Panc1 (cell line): ENCODE measurements around the gene IFT122. TPM values are rescaled to one million over a fixed set of nuclear protein-coding genes. Genes with fewer than 3 reads are reported as not detected.

ENCODE experiments used
- ATAC-seq: fragments of 200-7000 bp; cut with Tn5 transposase; 2 replicates; pipeline ENCODE4 v1.9.1; 2020; ENCODE audit warnings: mild to moderate bottlenecking, moderate library complexity
- BruUV-seq: library from RNA; stranded (reverse); fragments of 400-500 nt; replicated peaks from 2 replicates; lab custom pipeline; 2021; lab: Mats Ljungman, UMichigan
- CTCF ChIA-PET: fragments of 300-600 bp; sonication (Branson Sonifier 250); formaldehyde crosslinking; loops from one replicate; lab custom pipeline; 2022; ENCODE audit warnings: antibody characterized with exemption; lab: Charles Lee
- POLR2A ChIA-PET: fragments of 300-600 bp; sonication (Branson Sonifier 250); formaldehyde crosslinking; loops from one replicate; lab custom pipeline; 2022; ENCODE audit warnings: antibody characterized with exemption; lab: Charles Lee
- DNase-seq: peaks from one replicate; pipeline ENCODE4 v3.0.0-alpha.2; 2010; ENCODE audit warnings: low read depth, low spot score
- H3K27ac ChIP-seq: 2 replicates; pipeline ENCODE4 v1.5.1; 2011; ENCODE audit warnings: mild to moderate bottlenecking, low read length, inconsistent platforms
- H3K27me3 ChIP-seq: fragments of 200-500 bp; sonication (Bioruptor generic); 2 replicates; pipeline ENCODE4 v1.6.0; 2014; ENCODE audit warnings: low read length, inconsistent platforms; ENCODE audit not compliant: control insufficient read depth, insufficient read depth
- H3K36me3 ChIP-seq: fragments of 200-500 bp; sonication (Bioruptor generic); 2 replicates; pipeline ENCODE4 v1.5.1; 2014; ENCODE audit warnings: inconsistent platforms, mild to moderate bottlenecking, low read length, moderate library complexity; ENCODE audit not compliant: control insufficient read depth, insufficient read depth
- H3K4me1 ChIP-seq: 2 replicates; pipeline ENCODE4 v1.5.1; 2011; ENCODE audit warnings: inconsistent platforms, mild to moderate bottlenecking, low read length, moderate library complexity; ENCODE audit not compliant: control insufficient read depth, insufficient read depth
- H3K4me3 ChIP-seq, 2 experiments: 2 replicates each; pipeline ENCODE4 v1.5.1; 2011 to 2012; ENCODE audit warnings: low read depth in 2 of 2, low read length in 2 of 2, mild to moderate bottlenecking in 2 of 2, inconsistent platforms in 1 of 2, moderate library complexity in 1 of 2
- H3K9me3 ChIP-seq: fragments of 200-500 bp; sonication (Bioruptor generic); 2 replicates; pipeline ENCODE4 v1.5.1; 2014; ENCODE audit warnings: low read depth, mild to moderate bottlenecking, inconsistent platforms, low read length, moderate library complexity; ENCODE audit not compliant: control insufficient read depth, insufficient read depth
- POLR2AphosphoS5 ChIP-seq: IDR thresholded peaks from 2 replicates; pipeline ENCODE4 v1.6.1; 2012; ENCODE audit warnings: mild to moderate bottlenecking, low read depth, low read length, moderate library complexity
- SIN3A ChIP-seq: IDR thresholded peaks from 2 replicates; pipeline ENCODE4 v1.6.1; 2012; ENCODE audit warnings: low read depth, mild to moderate bottlenecking, low read length, moderate library complexity, borderline replicate concordance; ENCODE audit not compliant: insufficient read depth
- TCF7L2 ChIP-seq: IDR thresholded peaks from 2 replicates; pipeline ENCODE4 v1.6.1; 2011; ENCODE audit warnings: mild to moderate bottlenecking, low read depth, low read length, inconsistent platforms
- in situ Hi-C: cut with HindIII; loops from 2 replicates; pipeline ENCODE4 v1.10.0; 2016; ENCODE audit warnings: low sequenced_read_pairs, low pct_unique_long_range_greater_than_20kb
- intact Hi-C: fragments of 100-400 bp; cut with micrococcal nuclease; formaldehyde crosslinking; loops from one replicate; pipeline ENCODE4 v1.10.0; 2022; ENCODE audit not compliant: unreplicated experiment
- total RNA-seq: library from RNA; stranded (reverse); gene quantifications from one replicate; pipeline ENCODE4 v1.2.1, GENCODE V29; 2021; ENCODE audit not compliant: unreplicated experiment
- TF ChIP-seq, protein P1 (sequence below): fragments of 450-650 bp; IDR thresholded peaks from 2 replicates; pipeline ENCODE4 v1.5.1; 2017; ENCODE audit warnings: mild to moderate bottlenecking
- TF ChIP-seq, protein P2 (sequence below), 2 experiments: IDR thresholded peaks; 2 replicates each; pipeline ENCODE4 v1.6.1; 2011 to 2012; ENCODE audit warnings: low read depth in 2 of 2, control low read depth in 1 of 2, low read length in 1 of 2, mild to moderate bottlenecking in 1 of 2, moderate library complexity in 1 of 2; ENCODE audit not compliant: insufficient read depth in 1 of 2

Gene IFT122
- total RNA-seq, 1 experiment from 2014 or later, result 52.4 TPM

DNA sequence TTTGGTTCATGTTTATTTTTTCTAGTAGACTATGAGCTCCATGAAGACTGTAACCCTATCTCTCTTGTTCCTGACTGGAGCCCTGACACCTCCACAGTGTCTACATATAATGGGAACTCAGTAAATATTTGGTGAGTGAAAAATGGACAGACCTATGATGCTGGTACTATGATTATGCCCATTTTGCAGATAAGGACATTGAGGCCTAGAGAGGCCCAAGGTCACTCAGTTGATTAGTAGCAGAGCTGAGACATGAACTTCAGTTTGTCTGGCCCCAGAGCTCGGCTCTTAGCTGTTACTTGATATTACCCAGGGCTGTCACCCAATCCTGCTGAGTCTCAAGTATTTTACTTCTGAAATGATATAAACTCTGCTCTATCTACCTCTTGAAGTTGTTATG, 17.1 kb upstream of the IFT122 start:
- ATAC-seq, result no peak
- Histone ChIP-seq H3K4me3 (no peak overlapping the region), H3K9me3 (no peaks in the 10 kb centered on the region), H3K36me3 (no peaks in the 10 kb centered on the region), H3K27ac (no peak overlapping the region), H3K4me1 (0 out of 2 replicates have a peak, but pooled peaks cover 3% of the 10 kb centered on the region), H3K27me3 (no peaks in the 10 kb centered on the region)
- in situ Hi-C loops, result no loop called here
- ChIA-PET CTCF (interaction anchor here (0.6 to 0.9 kb wide), 2 partner anchors 39 to 453 kb away, joined by 4 to 5 read pairs; no protein-coding TSS in a partner anchor), POLR2A (interaction anchor here (0.6 kb wide), 2 partner anchors 23 to 339 kb away, joined by 3 to 5 read pairs; no protein-coding TSS in a partner anchor)
- DNase-seq, result no peak
- no TSS peak for BruUV-seq
- no peak for TF ChIP-seq SIN3A
- TF ChIP-seq, protein P1, sequence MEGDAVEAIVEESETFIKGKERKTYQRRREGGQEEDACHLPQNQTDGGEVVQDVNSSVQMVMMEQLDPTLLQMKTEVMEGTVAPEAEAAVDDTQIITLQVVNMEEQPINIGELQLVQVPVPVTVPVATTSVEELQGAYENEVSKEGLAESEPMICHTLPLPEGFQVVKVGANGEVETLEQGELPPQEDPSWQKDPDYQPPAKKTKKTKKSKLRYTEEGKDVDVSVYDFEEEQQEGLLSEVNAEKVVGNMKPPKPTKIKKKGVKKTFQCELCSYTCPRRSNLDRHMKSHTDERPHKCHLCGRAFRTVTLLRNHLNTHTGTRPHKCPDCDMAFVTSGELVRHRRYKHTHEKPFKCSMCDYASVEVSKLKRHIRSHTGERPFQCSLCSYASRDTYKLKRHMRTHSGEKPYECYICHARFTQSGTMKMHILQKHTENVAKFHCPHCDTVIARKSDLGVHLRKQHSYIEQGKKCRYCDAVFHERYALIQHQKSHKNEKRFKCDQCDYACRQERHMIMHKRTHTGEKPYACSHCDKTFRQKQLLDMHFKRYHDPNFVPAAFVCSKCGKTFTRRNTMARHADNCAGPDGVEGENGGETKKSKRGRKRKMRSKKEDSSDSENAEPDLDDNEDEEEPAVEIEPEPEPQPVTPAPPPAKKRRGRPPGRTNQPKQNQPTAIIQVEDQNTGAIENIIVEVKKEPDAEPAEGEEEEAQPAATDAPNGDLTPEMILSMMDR, result no peak
- TF ChIP-seq, protein P2, sequence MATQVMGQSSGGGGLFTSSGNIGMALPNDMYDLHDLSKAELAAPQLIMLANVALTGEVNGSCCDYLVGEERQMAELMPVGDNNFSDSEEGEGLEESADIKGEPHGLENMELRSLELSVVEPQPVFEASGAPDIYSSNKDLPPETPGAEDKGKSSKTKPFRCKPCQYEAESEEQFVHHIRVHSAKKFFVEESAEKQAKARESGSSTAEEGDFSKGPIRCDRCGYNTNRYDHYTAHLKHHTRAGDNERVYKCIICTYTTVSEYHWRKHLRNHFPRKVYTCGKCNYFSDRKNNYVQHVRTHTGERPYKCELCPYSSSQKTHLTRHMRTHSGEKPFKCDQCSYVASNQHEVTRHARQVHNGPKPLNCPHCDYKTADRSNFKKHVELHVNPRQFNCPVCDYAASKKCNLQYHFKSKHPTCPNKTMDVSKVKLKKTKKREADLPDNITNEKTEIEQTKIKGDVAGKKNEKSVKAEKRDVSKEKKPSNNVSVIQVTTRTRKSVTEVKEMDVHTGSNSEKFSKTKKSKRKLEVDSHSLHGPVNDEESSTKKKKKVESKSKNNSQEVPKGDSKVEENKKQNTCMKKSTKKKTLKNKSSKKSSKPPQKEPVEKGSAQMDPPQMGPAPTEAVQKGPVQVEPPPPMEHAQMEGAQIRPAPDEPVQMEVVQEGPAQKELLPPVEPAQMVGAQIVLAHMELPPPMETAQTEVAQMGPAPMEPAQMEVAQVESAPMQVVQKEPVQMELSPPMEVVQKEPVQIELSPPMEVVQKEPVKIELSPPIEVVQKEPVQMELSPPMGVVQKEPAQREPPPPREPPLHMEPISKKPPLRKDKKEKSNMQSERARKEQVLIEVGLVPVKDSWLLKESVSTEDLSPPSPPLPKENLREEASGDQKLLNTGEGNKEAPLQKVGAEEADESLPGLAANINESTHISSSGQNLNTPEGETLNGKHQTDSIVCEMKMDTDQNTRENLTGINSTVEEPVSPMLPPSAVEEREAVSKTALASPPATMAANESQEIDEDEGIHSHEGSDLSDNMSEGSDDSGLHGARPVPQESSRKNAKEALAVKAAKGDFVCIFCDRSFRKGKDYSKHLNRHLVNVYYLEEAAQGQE (IDR thresholded peaks at IDR 0.05; ENCODE audit: insufficient read depth in 1 of 2, low read depth in 2 of 2, low read length in 1 of 2), result no peak
- no peak for TF ChIP-seq TCF7L2
- TF ChIP-seq POLR2AphosphoS5, result no peak
- intact Hi-C loops, result no loop called here

DNA sequence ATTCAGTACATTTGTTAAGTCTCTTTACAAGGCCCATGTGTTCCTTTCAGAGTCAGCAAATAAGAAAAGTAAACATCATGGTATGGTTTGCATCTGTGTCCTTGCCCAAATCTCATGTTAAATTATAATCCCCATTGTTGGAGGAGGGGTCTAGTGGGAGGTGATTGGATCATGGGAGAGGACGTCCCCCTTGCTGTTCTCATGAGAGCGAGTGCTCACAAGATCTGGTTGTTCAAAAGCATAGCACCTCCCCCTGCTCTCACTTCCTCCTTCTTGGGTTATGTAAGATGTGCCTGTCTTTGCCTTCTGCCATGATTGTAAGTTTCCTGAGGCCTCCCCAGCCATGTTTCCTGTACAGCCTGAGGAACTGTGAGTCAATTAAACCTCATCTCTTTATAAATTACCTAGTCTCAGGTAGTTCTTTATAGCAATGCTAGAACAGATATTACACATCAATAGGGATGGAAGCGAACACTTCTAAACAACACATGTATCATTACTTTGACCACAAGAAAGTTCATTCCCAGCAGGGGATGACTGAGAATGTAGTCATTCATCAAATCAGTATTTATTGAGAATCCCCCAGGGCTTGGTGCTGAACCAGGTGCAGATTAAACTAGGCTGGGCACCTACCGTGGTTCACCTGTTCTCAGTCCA, 15.7 kb upstream of the IFT122 start:
- in situ Hi-C loops (no loop called here), intact Hi-C loops (no loop called here)
- BruUV-seq, result no TSS peak
- Histone ChIP-seq H3K4me1 (peaks cover 11% of the 10 kb centered on the region), H3K27ac (no peak overlapping the region), H3K4me3 (no peak overlapping the region), H3K36me3 (no peaks in the 10 kb centered on the region), H3K9me3 (no peaks in the 10 kb centered on the region), H3K27me3 (no peaks in the 10 kb centered on the region)
- ChIA-PET CTCF (no interaction called here), POLR2A (no interaction called here)
- no peak for DNase-seq
- no peak for ATAC-seq
- no peak for TF ChIP-seq TCF7L2
- TF ChIP-seq SIN3A, result no peak
- no peak for TF ChIP-seq POLR2AphosphoS5
- TF ChIP-seq, protein P1, result no peak
- TF ChIP-seq, protein P2 (IDR thresholded peaks at IDR 0.05; ENCODE audit: insufficient read depth in 1 of 2, low read depth in 2 of 2, low read length in 1 of 2), result no peak
